Esophagus squamous epithelium (tissue), 4 donors: ENCODE data around the gene IMMP2L.

Source experiments
- CTCF ChIP-seq, 6 experiments: fragments of 450-650 bp in 4 of 6; fragments of 200-600 bp in 2 of 6; sonication (generic) in 2 of 6; IDR thresholded peaks; one replicate each; pipeline ENCODE4 v1.5.1; 2016 to 2019; ENCODE audit warnings: antibody characterized with exemption in 6 of 6, mild to moderate bottlenecking in 4 of 6, moderate library complexity in 4 of 6
- POLR2A ChIP-seq, 4 donors: fragments of 450-650 bp; IDR thresholded peaks; one replicate each; pipeline ENCODE4 v1.6.1; 2017; ENCODE audit warnings: antibody characterized with exemption in 4 of 4, mild to moderate bottlenecking in 4 of 4, moderate library complexity in 3 of 4

- TF ChIP-seq CTCF (IDR thresholded peaks at IDR 0.05) (no peak), POLR2A (IDR thresholded peaks at IDR 0.05) (no peak)
Measured at GRCh38 chr7:111262293-111263116, 299.8 kb downstream of the IMMP2L start.
